ENCODE measurements around the gene AGAP4. TPM values are rescaled to one million over a fixed set of nuclear protein-coding genes. Genes with fewer than 3 reads are reported as not detected.
"Not testable (repeated sequence)": the region's sequence is repeated elsewhere in the genome, so short reads cannot be mapped to it uniquely, and the experiment has no call there.

Gene AGAP4
- total RNA-seq, 2 donors from 2014 or later, result 3.4 to 7.2 TPM

DNA sequence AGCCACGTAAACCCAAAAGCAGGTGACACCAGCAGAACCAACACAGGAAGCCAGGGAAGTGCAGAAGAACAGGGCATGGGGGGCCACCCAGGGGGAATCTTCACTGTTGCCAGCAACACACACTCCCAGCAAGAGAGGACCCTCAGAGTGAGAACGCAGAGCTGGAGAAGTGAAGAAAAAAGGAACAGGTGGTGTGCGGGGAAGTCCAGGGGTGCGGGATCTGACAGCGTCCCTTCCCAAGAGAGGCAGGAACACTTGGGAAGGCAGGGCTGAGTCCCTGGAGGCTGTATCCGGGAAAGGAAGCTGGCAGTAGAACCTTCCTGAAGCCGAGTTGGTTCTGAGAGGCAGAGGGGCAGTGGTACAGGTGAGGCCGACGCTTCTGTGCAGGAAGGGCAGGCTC is 27.7 kb downstream of the AGAP4 start:
- H3K9me3 ChIP-seq, result no peaks in the 10 kb centered on the region
- TF ChIP-seq, protein P1, sequence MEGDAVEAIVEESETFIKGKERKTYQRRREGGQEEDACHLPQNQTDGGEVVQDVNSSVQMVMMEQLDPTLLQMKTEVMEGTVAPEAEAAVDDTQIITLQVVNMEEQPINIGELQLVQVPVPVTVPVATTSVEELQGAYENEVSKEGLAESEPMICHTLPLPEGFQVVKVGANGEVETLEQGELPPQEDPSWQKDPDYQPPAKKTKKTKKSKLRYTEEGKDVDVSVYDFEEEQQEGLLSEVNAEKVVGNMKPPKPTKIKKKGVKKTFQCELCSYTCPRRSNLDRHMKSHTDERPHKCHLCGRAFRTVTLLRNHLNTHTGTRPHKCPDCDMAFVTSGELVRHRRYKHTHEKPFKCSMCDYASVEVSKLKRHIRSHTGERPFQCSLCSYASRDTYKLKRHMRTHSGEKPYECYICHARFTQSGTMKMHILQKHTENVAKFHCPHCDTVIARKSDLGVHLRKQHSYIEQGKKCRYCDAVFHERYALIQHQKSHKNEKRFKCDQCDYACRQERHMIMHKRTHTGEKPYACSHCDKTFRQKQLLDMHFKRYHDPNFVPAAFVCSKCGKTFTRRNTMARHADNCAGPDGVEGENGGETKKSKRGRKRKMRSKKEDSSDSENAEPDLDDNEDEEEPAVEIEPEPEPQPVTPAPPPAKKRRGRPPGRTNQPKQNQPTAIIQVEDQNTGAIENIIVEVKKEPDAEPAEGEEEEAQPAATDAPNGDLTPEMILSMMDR (IDR thresholded peaks at IDR 0.05), result no peak
- H3K4me1 ChIP-seq, result no peaks in the 10 kb centered on the region
- no peaks in the 10 kb centered on the region for H3K36me3 ChIP-seq
- H3K27me3 ChIP-seq, result no peaks in the 10 kb centered on the region
- no peak overlapping the region for H3K4me3 ChIP-seq
- no peak overlapping the region for H3K27ac ChIP-seq
- no peak for DNase-seq (ENCODE audit: low spot score)

DNA sequence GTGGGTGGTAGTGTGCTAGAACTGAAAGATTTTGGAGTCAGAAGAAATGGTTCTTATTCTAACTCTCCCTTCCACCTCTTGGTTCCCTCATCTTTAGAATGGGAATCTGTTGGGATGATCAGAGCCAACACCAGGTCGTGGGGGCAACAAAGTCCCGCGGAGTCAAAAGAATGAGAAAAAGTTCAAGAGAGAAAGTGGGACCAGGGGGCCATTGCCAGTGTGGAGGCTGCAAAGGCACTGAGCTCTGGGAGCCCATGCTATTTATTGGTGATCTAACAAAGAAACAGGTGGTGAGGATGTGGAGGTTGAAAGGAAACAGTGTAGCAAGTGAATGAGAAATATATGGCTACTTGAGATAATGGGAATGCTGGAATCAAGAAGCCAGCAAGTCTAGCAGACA is 29.4 kb downstream of the AGAP4 start:
- no peaks in the 10 kb centered on the region for H3K27me3 ChIP-seq
- H3K4me3 ChIP-seq, result no peak overlapping the region
- no peak for DNase-seq (ENCODE audit: low spot score)
- H3K27ac ChIP-seq, result no peak overlapping the region
- no peaks in the 10 kb centered on the region for H3K4me1 ChIP-seq
- TF ChIP-seq, protein P1 (IDR thresholded peaks at IDR 0.05), result no peak
- H3K9me3 ChIP-seq, result no peaks in the 10 kb centered on the region
- H3K36me3 ChIP-seq, result no peaks in the 10 kb centered on the region

DNA sequence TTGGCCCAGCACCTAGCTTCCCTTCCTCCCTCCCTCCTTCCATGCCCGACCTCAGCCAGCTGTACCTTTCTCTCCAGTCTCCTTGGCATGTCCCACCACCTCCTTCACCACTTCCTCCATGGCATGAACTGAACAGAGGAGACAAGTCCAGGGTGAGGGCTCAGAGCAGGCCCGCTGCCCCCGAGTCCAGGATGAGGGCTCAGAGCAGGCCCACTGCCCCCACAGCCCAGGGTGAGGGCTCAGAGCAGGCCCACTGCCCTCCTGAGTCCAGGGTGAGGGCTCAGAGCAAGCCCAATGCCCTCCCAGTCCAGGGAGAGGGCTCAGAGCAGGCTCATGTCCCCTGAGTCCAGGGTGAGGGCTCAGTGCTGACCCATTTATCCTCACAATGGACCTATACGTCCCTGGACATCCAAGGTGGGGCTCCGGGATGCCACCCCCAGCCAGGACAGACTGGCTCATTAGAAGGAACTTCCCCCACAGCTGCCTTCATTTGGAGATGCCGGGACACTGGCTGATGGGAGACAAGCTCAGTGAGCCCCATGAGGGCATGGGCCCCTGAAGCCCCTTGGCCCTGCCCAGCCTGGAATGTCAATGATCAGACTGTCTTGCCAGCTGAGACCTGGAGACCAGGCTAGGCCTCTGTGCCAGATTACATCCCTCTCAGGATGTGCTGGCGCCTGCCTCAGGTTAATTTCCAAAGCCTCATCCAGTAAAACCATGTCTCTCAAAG is 30.0 kb downstream of the AGAP4 start:
- H3K27me3 ChIP-seq, result no peaks in the 10 kb centered on the region
- no peak overlapping the region for H3K4me3 ChIP-seq
- TF ChIP-seq, protein P1 (IDR thresholded peaks at IDR 0.05), result no peak
- no peak for DNase-seq (ENCODE audit: low spot score)
- no peak overlapping the region for H3K27ac ChIP-seq
- no peaks in the 10 kb centered on the region for H3K9me3 ChIP-seq
- H3K4me1 ChIP-seq, result no peaks in the 10 kb centered on the region
- H3K36me3 ChIP-seq, result no peaks in the 10 kb centered on the region

DNA sequence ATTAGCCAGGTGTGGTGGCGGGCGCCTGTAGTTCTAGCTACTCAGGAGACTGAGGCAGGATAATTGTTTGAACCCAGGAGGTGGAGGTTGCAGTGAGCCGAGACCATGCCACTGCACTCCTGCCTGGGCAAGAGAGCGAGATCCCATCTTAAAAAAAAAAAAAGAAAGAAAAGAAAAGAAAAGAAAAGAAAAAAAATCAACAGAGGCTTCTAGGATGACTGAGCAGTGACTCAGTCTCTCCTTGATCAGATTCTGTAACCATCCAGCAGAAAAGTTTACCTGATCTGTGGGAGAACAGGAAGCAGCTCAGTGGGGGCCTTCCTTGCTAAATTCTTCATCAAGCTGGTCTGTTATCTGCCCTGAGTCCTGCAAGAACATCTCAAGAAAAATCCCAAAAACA is 33.2 kb downstream of the AGAP4 start:
- H3K27me3 ChIP-seq; H3K9me3 ChIP-seq; H3K36me3 ChIP-seq; DNase-seq (ENCODE audit: low spot score); H3K4me3 ChIP-seq; H3K4me1 ChIP-seq; H3K27ac ChIP-seq: not testable (repeated sequence)

DNA sequence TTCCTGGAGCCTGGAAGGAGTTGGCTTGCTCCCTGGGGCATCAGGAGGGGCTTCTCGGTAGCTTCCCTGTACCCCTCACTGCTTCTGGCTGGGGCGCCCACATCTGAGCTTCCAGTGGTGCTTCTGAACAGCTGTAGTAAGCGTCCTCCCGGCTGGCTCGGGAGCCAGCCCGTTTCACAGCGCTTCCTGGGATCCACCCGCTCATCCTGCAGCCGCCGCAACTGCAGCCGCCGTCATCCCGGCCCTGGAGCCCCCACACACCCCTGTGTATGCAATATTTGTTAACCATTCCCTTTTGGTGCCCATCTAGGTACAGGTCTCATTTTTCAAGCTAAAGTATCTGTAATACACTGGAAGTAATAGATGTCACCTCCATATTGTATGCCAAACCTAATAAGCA is 34.3 kb downstream of the AGAP4 start:
- not testable (repeated sequence) for DNase-seq (ENCODE audit: low spot score); H3K9me3 ChIP-seq; H3K27me3 ChIP-seq; H3K4me3 ChIP-seq; H3K36me3 ChIP-seq; H3K27ac ChIP-seq; H3K4me1 ChIP-seq

DNA sequence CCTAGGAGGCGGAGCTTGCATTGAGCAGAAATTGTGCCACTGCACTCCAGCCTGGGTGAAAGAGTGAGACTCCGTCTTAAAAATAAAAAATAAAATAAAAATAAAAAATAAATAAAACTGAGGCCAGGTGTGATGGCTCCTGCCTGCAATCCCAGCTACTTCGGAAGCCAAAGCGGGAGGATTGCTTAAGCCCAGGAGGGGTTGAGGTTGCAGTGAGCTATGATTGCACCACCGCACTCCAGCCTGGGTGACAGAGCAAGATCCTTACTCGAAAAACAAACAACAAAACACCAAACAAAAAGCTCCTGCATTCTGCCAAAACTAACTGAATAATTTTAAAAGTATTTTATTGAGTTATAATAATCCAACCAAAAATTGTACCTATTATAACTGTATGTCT is 36.2 kb downstream of the AGAP4 start:
- Histone ChIP-seq H3K4me3 (no peak overlapping the region), H3K9me3 (no peaks in the 10 kb centered on the region), H3K4me1 (no peaks in the 10 kb centered on the region), H3K27me3 (no peaks in the 10 kb centered on the region), H3K36me3 (no peaks in the 10 kb centered on the region), H3K27ac (no peak overlapping the region)
- TF ChIP-seq, protein P1 (IDR thresholded peaks at IDR 0.05), result no peak
- no peak for DNase-seq (ENCODE audit: low spot score)

DNA sequence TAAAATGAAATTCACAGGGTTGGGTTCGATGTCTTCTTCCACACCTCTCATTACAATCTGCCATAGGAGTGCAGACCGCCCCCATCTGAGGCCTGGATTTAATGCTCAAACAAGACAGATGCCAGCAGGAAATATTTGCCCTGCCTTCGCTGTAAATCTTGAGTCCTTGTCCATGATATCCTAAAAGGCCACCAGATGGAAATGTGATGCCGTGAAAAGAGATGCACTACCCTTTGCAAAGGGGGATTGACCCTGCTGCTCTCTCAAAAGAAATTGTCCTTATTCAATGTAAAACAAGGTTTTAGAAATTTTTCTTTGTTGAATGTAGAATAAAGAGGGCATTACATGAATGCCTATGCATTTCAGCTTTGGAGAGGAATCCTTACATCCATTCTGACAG is 37.5 kb downstream of the AGAP4 start:
- no peaks in the 10 kb centered on the region for H3K36me3 ChIP-seq
- no peaks in the 10 kb centered on the region for H3K27me3 ChIP-seq
- DNase-seq (ENCODE audit: low spot score), result no peak

DNA sequence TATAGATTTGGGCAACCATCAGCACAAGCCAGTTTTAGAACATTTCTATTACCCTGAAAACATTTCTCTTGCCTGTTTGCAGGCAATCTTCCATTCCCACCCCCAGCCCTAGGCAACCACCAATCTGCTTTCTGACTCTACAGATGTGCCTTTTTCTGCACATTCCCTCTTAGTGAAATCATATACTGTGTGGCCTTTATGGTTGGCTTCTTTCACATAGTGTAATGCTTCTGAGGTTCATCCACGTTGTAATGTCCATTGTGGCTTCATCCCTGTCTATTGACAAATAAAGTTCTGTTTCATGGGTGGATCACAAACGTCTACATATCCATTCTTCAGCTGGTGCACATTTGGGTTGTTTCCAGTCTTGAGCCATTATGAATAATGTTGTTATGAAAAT is 42.3 kb downstream of the AGAP4 start:
- not testable (repeated sequence) for DNase-seq (ENCODE audit: low spot score); H3K4me1 ChIP-seq

More for the DNA sequence above, 37.5 kb downstream of the AGAP4 start:
- Histone ChIP-seq H3K9me3 (no peaks in the 10 kb centered on the region), H3K4me3 (no peak overlapping the region), H3K27ac (no peak overlapping the region), H3K4me1 (no peaks in the 10 kb centered on the region)
- TF ChIP-seq, protein P1 (IDR thresholded peaks at IDR 0.05), result no peak

DNA sequence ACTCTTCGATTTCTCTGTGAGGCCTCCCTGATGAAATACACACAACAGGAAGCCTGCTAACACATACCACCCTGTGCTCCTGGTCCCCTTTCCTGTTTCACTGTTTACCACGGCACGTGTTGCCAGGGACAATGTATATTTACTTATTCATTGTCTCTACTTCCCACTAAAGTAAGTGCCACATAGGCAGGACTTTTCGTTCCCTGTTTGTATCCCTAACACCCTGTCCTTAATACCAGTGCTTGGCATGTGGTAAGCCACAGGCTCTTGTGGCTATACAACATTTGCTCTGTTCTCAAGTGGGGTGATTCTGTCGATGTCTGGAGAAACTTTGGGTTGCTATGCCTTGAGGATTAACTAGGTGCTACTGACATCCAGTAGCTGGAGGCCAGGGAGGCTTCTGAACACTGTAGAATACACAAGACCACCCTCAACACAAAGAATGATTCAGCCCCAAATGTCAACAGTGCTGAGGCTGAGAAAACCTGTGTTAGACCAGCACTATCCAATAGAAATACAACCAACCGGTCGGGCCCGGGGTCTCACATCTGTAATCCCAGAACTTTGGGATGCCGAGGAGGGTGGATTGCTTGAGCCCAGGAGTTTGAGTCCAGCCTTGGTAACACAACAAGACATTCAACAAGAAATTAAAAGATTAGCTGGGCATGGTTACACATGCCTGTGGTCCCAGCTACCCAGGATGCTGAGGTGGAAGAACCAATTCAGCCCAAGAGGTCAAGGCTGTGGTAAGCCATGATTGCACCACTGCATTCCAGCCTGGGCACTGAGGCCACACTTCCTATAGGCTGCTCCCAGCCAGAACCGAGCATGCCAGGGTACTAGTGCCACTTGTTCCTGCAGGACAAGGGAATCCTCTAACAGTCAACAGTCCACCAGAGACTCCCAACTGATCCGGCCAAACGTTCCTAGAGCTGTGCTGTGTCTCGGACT is 44.0 kb downstream of the AGAP4 start:
- not testable (repeated sequence) for H3K27me3 ChIP-seq; H3K4me3 ChIP-seq; H3K4me1 ChIP-seq; DNase-seq (ENCODE audit: low spot score); H3K9me3 ChIP-seq; H3K27ac ChIP-seq; H3K36me3 ChIP-seq

More for the DNA sequence above, 42.3 kb downstream of the AGAP4 start:
- not testable (repeated sequence) for H3K36me3 ChIP-seq, H3K4me3 ChIP-seq, H3K9me3 ChIP-seq, H3K27me3 ChIP-seq, H3K27ac ChIP-seq

Data from right atrium auricular region (tissue), 2 donors.